Measurements from ENCODE around the gene CDK2AP2. TPM values are rescaled to one million over a fixed set of nuclear protein-coding genes. Genes with fewer than 3 reads are reported as not detected.

The CDK2AP2 gene
- total RNA-seq, 3 donors from 2014 or later, result 32.1 to 35.4 (median 32.8) TPM

- Histone ChIP-seq H3K4me1 (no peaks in the 10 kb centered on the region), H3K27ac (no peak overlapping the region), H3K27me3 (no peaks in the 10 kb centered on the region), H3K9me3 (no peaks in the 10 kb centered on the region), H3K36me3 (no peaks in the 10 kb centered on the region), H3K4me3 (no peak overlapping the region)
- DNase-seq (ENCODE audit: low spot score in 2 of 2), result no peak
- TF ChIP-seq, protein P1, sequence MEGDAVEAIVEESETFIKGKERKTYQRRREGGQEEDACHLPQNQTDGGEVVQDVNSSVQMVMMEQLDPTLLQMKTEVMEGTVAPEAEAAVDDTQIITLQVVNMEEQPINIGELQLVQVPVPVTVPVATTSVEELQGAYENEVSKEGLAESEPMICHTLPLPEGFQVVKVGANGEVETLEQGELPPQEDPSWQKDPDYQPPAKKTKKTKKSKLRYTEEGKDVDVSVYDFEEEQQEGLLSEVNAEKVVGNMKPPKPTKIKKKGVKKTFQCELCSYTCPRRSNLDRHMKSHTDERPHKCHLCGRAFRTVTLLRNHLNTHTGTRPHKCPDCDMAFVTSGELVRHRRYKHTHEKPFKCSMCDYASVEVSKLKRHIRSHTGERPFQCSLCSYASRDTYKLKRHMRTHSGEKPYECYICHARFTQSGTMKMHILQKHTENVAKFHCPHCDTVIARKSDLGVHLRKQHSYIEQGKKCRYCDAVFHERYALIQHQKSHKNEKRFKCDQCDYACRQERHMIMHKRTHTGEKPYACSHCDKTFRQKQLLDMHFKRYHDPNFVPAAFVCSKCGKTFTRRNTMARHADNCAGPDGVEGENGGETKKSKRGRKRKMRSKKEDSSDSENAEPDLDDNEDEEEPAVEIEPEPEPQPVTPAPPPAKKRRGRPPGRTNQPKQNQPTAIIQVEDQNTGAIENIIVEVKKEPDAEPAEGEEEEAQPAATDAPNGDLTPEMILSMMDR (IDR thresholded peaks at IDR 0.05), result no peak
- no peak for TF ChIP-seq POLR2A (IDR thresholded peaks at IDR 0.05)
- intact Hi-C loops (cut with DNase I; ENCODE audit: low total_unique reads), result no loop called here
These were observed 33.2 kb upstream of the CDK2AP2 start for GRCh38 chr11:67541198-67541597.

GRCh38 chr11:67539550-67539949 lies 31.6 kb upstream of the CDK2AP2 start:
- Histone ChIP-seq H3K27ac (no peak overlapping the region), H3K9me3 (peaks cover 0 to 3% of the 10 kb centered on the region in 2 donors), H3K4me3 (no peak overlapping the region), H3K4me1 (no peaks in the 10 kb centered on the region), H3K36me3 (no peaks in the 10 kb centered on the region), H3K27me3 (no peaks in the 10 kb centered on the region)
- DNase-seq (ENCODE audit: low spot score in 2 of 2), result no peak
- intact Hi-C loops (cut with DNase I; ENCODE audit: low total_unique reads), result no loop called here
- no peak for TF ChIP-seq POLR2A (IDR thresholded peaks at IDR 0.05)
- no peak for TF ChIP-seq POLR2AphosphoS5 (IDR thresholded peaks at IDR 0.05)
- TF ChIP-seq, protein P1 (IDR thresholded peaks at IDR 0.05), result no peak

- Histone ChIP-seq H3K27ac (no peak overlapping the region), H3K4me3 (no peak overlapping the region), H3K36me3 (no peaks in the 10 kb centered on the region), H3K9me3 (peaks cover 0 to 9% of the 10 kb centered on the region in 2 donors), H3K27me3 (no peaks in the 10 kb centered on the region), H3K4me1 (no peaks in the 10 kb centered on the region)
- no peak for DNase-seq (ENCODE audit: low spot score in 2 of 2)
- intact Hi-C loops (cut with DNase I; ENCODE audit: low total_unique reads), result no loop called here
- TF ChIP-seq POLR2AphosphoS5 (IDR thresholded peaks at IDR 0.05) (no peak), POLR2A (IDR thresholded peaks at IDR 0.05) (no peak)
- TF ChIP-seq, protein P1 (IDR thresholded peaks at IDR 0.05), result no peak
These were observed 31.0 kb upstream of the CDK2AP2 start for GRCh38 chr11:67538823-67539505.

DNA sequence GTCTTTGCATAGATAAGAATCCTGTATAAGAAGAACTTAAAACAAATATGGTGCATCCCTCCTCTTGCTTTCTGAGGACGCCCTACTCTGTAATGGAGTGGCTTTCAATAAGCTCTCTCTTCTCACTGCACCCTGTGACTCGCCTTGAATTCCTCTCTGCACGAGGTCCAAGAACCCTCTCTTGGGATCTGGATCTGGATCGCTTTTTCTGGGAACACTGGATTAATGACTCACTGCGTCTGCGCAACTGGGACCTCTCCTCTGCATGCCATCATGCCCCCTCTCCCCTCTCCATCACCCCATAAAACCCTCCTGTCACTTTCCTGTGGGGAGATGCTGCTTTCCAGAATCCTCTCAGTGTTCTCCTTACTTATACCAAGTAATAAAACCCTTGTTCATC lies 30.3 kb upstream of the CDK2AP2 start:
- no peaks in the 10 kb centered on the region for H3K4me1 ChIP-seq
- H3K4me3 ChIP-seq, result no peak overlapping the region
- intact Hi-C loops (cut with DNase I; ENCODE audit: low total_unique reads), result no loop called here
- H3K27me3 ChIP-seq, result no peaks in the 10 kb centered on the region
- no peaks in the 10 kb centered on the region for H3K36me3 ChIP-seq
- H3K27ac ChIP-seq, result no peak overlapping the region
- no peak for DNase-seq (ENCODE audit: low spot score in 2 of 2)
- TF ChIP-seq POLR2AphosphoS5 (IDR thresholded peaks at IDR 0.05), result no peak
- no peak for TF ChIP-seq POLR2A (IDR thresholded peaks at IDR 0.05)
- TF ChIP-seq, protein P1 (IDR thresholded peaks at IDR 0.05), result no peak
- H3K9me3 ChIP-seq, result peaks cover 0 to 14% of the 10 kb centered on the region in 2 donors

DNA sequence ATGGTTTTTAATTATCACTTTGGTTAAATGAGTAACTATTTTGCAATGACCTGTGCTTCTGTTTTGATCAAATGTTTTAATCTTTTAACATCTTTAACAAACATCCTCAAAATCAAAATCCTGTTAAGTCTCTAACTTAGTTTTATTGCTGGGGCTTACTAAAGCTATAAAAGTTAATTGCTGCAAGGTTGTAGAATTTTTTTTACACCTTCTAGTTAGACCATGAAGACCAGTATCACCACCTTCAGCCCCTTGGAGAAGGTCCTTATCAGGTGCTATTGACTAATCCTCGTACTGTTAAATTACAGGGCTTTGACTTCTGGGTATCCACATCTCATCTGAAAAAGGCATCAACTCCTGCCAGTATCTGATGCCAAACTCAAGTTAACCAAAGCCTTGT lies 27.6 kb upstream of the CDK2AP2 start:
- Histone ChIP-seq H3K9me3 (peaks cover 0 to 14% of the 10 kb centered on the region in 2 donors), H3K36me3 (no peaks in the 10 kb centered on the region), H3K27me3 (no peaks in the 10 kb centered on the region), H3K4me3 (no peak overlapping the region), H3K27ac (no peak overlapping the region), H3K4me1 (no peaks in the 10 kb centered on the region)
- TF ChIP-seq POLR2AphosphoS5 (IDR thresholded peaks at IDR 0.05) (no peak), POLR2A (IDR thresholded peaks at IDR 0.05) (no peak)
- TF ChIP-seq, protein P1 (IDR thresholded peaks at IDR 0.05), result no peak
- intact Hi-C loops (cut with DNase I; ENCODE audit: low total_unique reads), result no loop called here
- no peak for DNase-seq (ENCODE audit: low spot score in 2 of 2)

Measured in breast epithelium (tissue), 4 donors.